Central memory CD8-positive, alpha-beta T cell (primary cell): ENCODE results near the gene OR2AT4.
"Not testable (repeated sequence)": the region's sequence is repeated elsewhere in the genome, so short reads cannot be mapped to it uniquely, and the experiment has no call there.

Experiments used
- ATAC-seq: fragments of 150-1000 bp; cut with Tn5 transposase; replicated peaks from 2 replicates; pipeline ENCODE4 v1.10.0; 2022; ENCODE audit warnings: mild to moderate bottlenecking, moderate FRiP score, moderate number of reproducible peaks; ENCODE audit not compliant: poor library complexity, severe bottlenecking; ENCODE audit errors: extremely low read depth
- DNase-seq, 2 donors: peaks; one replicate each; pipeline ENCODE4 v3.0.0; 2021; ENCODE audit warnings: low spot score in 2 of 2
- H3K27ac Mint-ChIP-seq: one replicate; pipeline ENCODE4 v1.8.0; 2022; ENCODE audit warnings: low read depth, mild to moderate bottlenecking, moderate library complexity, mixed read lengths
- H3K27me3 Mint-ChIP-seq: one replicate; pipeline ENCODE4 v1.8.0; 2022; ENCODE audit warnings: mixed read lengths
- H3K36me3 Mint-ChIP-seq: one replicate; pipeline ENCODE4 v1.8.0; 2022; ENCODE audit warnings: mild to moderate bottlenecking, moderate library complexity, mixed read lengths; ENCODE audit not compliant: insufficient read depth
- H3K4me1 Mint-ChIP-seq: one replicate; pipeline ENCODE4 v1.8.0; 2022; ENCODE audit warnings: mixed read lengths
- H3K4me3 Mint-ChIP-seq: one replicate; pipeline ENCODE4 v1.8.0; 2022; ENCODE audit warnings: mild to moderate bottlenecking, moderate library complexity, mixed read lengths
- H3K9me3 Mint-ChIP-seq: one replicate; pipeline ENCODE4 v1.8.0; 2022; ENCODE audit warnings: mixed read lengths

The OR2AT4 gene

DNA sequence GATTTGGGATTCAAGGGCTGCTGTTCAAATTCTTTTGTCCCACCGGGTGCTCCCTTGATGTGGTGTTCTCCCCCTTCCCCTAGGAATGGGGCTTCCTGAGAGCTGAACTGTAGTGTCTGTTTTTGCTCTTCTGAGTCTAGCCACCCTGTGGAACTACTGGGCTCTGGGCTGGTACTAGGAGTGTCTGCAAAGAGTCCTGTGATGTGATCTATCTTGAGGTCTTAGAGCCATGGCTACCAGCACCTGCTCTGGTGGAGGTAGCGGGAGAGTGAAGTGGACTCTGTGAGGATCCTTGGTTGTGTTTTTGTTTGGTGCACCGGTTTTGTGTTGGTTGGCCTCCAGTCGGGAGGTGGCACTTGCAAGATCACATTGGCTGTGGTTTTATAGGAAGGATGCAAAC, 46.2 kb downstream of the OR2AT4 start:
- no peak for ATAC-seq
- H3K27ac Mint-ChIP-seq = no peak overlapping the region
- H3K9me3 Mint-ChIP-seq = peaks cover 5% of the 10 kb centered on the region
- H3K4me1 Mint-ChIP-seq = no peaks in the 10 kb centered on the region
- no peak for DNase-seq
- no peak overlapping the region for H3K4me3 Mint-ChIP-seq
- H3K36me3 Mint-ChIP-seq = no peaks in the 10 kb centered on the region
- H3K27me3 Mint-ChIP-seq = peaks cover 23% of the 10 kb centered on the region

- not testable (repeated sequence) for DNase-seq, H3K9me3 Mint-ChIP-seq, H3K36me3 Mint-ChIP-seq, H3K4me1 Mint-ChIP-seq, ATAC-seq, H3K4me3 Mint-ChIP-seq, H3K27ac Mint-ChIP-seq
- H3K27me3 Mint-ChIP-seq = peaks cover 22% of the 10 kb centered on the region
These were observed 47.0 kb downstream of the OR2AT4 start for GRCh38 chr11:75049501-75050266.

DNA sequence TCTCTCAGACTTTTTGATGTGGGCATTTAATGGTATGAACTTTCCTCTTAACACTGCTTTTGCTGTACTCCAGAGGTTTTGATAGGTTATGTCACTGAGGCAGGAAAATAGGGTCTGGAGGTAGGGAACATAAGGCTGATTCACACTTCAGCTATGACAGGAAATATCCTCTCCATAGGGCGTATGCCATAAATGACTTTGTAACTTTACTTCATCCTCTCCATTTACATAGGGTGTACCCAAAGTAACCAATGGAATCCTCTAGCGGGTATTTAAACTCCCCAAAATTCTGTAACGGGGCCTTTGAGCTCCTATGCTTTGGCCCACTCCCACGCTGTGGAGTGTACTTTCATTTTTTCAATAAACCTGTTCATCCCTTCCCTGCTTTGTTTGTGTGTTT, 49.5 kb downstream of the OR2AT4 start:
- ATAC-seq = no peak
- Mint-ChIP-seq H3K36me3 (no peaks in the 10 kb centered on the region), H3K4me1 (no peaks in the 10 kb centered on the region), H3K4me3 (no peak overlapping the region), H3K27me3 (no peaks in the 10 kb centered on the region), H3K9me3 (no peaks in the 10 kb centered on the region), H3K27ac (no peak overlapping the region)
- no peak for DNase-seq

DNA sequence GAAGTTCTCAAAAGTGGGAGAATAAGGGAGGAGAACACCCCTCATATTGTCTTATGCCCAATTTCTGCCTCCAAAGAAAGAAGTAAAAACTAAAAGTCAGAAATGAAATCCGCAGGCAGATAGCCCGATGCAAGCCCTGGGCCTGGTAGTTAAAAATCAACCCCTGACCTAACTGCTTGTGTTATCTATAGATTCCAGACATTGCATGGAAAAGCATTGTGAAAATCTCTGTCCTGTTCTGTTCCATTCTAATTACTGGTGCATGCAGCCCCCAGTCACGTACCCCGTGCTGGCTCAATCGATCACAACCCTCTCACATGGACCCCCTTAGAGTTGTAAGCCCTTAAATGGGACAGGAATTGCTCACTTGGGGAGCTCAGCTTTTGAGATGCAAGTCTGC, 50.0 kb downstream of the OR2AT4 start:
- H3K36me3 Mint-ChIP-seq, H3K9me3 Mint-ChIP-seq, H3K27ac Mint-ChIP-seq, DNase-seq, H3K4me1 Mint-ChIP-seq, H3K27me3 Mint-ChIP-seq, ATAC-seq, H3K4me3 Mint-ChIP-seq: not testable (repeated sequence)

DNA sequence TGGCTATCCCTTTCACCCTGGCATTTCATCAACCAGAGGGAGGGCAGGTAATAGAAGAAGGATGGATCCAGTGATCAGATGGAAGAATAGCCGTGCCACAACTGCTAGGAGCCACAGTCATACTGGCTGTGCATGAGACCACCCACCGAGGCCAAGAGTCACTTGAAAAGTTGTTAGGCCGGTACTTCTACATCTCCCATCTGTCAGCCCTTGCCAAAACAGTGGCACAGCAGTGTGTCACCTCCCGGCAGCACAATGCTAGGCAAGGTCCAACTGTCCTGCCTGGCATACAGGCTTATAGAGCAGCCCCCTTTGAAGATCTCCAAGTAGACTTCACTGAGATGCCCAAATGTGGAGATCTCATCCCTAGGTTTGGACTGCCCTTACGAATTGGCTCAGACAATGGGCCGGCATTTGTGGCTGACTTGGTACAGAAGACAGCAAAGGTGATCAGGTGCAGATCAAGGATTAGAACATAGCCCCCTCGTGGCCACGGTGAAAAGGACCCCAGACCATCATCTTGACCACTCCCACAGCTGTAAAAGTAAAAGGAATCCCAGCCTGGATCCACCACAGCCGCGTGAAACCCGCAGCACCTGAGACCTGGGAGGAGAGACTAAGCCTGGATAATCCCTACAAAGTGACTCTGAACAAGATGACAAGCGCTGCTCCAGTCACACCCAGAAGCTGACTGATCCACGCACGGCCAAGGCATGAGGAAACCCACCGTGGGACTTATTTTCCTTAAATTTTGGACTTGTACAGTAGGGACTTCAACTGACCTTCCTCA, 52.1 kb downstream of the OR2AT4 start:
- not testable (repeated sequence) for H3K9me3 Mint-ChIP-seq, H3K36me3 Mint-ChIP-seq, ATAC-seq, H3K4me3 Mint-ChIP-seq, DNase-seq, H3K4me1 Mint-ChIP-seq, H3K27ac Mint-ChIP-seq
- peaks cover 16% of the 10 kb centered on the region for H3K27me3 Mint-ChIP-seq

- ATAC-seq, H3K4me3 Mint-ChIP-seq, H3K36me3 Mint-ChIP-seq, H3K27ac Mint-ChIP-seq, DNase-seq, H3K9me3 Mint-ChIP-seq, H3K4me1 Mint-ChIP-seq: not testable (repeated sequence)
- peaks cover 16% of the 10 kb centered on the region for H3K27me3 Mint-ChIP-seq
These were observed 54.9 kb downstream of the OR2AT4 start for GRCh38 chr11:75041821-75042220.

DNA sequence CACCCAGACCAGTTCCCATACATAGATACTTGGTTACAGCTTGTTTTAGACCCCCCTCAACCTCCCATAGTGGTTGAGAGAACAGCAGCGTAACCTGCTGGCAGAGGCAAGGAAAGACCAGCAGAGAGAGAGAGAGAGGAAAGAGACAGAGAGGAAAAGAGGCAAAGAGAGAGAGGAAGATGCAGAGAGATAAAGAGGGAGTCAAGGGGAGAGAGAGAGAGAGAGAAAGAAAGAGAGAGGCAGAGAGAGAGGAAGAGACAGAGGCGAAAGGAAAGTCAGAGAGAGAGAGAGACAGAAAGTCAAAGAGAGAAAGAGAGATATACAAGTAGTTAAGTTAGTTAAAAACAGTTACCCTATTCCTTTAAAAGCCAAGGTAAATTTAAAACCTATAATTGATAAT, 55.4 kb downstream of the OR2AT4 start:
- ATAC-seq (no peak), DNase-seq (no peak)

GRCh38 chr11:75040167-75040770, 56.4 kb downstream of the OR2AT4 start:
- Mint-ChIP-seq H3K27ac (no peak overlapping the region), H3K36me3 (no peaks in the 10 kb centered on the region), H3K4me1 (no peaks in the 10 kb centered on the region), H3K27me3 (peaks cover 16% of the 10 kb centered on the region), H3K9me3 (no peaks in the 10 kb centered on the region), H3K4me3 (no peak overlapping the region)
- DNase-seq (no peak), ATAC-seq (no peak)

More for the DNA sequence above, 55.4 kb downstream of the OR2AT4 start:
- no peak overlapping the region for H3K27ac Mint-ChIP-seq
- H3K4me1 Mint-ChIP-seq = no peaks in the 10 kb centered on the region
- peaks cover 16% of the 10 kb centered on the region for H3K27me3 Mint-ChIP-seq
- H3K36me3 Mint-ChIP-seq = no peaks in the 10 kb centered on the region
- H3K4me3 Mint-ChIP-seq = no peak overlapping the region
- no peaks in the 10 kb centered on the region for H3K9me3 Mint-ChIP-seq

DNA sequence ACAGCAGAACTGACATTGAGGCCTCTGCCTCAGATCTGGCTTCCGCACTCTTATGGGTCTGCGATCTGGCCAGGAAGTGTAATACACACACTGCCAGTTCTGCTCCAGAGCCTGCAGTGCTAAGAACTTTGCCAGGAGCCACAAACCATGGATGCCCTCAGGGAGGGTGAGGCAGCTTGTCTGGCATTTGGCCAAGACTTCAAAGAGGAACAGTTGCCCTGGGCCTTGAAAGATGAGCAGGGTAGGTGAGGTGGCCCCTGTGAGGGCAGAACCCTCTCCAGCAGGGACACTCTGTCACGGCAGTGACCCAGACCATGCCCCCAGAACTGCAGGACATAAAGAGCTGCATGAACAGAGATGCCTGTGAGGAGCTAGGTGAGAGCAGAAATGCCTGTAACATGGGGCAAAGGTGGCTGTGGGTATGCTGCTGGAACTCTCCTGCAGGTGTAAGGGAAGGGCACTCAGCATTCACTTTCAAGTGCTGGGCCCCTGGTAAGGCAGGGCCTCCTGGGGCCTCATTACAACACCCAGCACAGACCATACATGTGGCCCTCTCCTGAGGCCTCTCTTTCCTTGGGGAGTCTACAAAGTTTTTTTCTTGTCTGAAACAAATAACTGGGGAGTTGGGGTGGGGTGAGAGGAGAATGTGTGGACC, 60.6 kb downstream of the OR2AT4 start:
- no peak for ATAC-seq
- no peaks in the 10 kb centered on the region for H3K36me3 Mint-ChIP-seq
- no peaks in the 10 kb centered on the region for H3K9me3 Mint-ChIP-seq
- no peak for DNase-seq
- H3K4me3 Mint-ChIP-seq = no peak overlapping the region
- no peak overlapping the region for H3K27ac Mint-ChIP-seq
- peaks cover 10% of the 10 kb centered on the region for H3K27me3 Mint-ChIP-seq
- no peaks in the 10 kb centered on the region for H3K4me1 Mint-ChIP-seq

DNA sequence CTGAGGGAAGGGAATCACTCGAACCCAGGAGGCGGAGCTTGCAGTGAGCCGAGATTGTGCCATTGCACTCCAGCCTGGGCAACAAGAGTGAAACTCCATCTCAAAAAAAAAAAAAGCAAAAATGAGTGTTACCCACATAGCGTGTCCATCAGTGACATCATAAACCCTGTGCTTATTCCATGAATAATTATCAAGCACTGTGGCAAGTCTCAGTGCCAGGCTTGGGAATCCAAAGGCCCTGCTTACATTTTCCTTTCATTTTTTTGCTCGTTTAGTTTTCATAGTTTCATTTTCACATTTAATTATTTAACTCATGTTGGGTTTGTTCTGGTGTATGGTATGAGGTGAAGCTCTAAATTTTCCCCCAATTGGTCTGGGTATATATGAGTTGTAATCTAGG, 61.4 kb downstream of the OR2AT4 start:
- Mint-ChIP-seq H3K27me3 (peaks cover 2% of the 10 kb centered on the region), H3K9me3 (no peaks in the 10 kb centered on the region), H3K4me3 (no peak overlapping the region), H3K36me3 (no peaks in the 10 kb centered on the region), H3K4me1 (no peaks in the 10 kb centered on the region), H3K27ac (no peak overlapping the region)
- ATAC-seq (no peak), DNase-seq (no peak)

GRCh38 chr11:75033916-75034315, 62.8 kb downstream of the OR2AT4 start:
- Mint-ChIP-seq H3K9me3 (no peaks in the 10 kb centered on the region), H3K4me3 (no peak overlapping the region), H3K27me3 (no peaks in the 10 kb centered on the region), H3K4me1 (no peaks in the 10 kb centered on the region), H3K36me3 (no peaks in the 10 kb centered on the region), H3K27ac (no peak overlapping the region)
- DNase-seq (no peak), ATAC-seq (no peak)

GRCh38 chr11:75032550-75032935, 64.1 kb downstream of the OR2AT4 start:
- Mint-ChIP-seq H3K27me3 (no peaks in the 10 kb centered on the region), H3K4me3 (no peak overlapping the region), H3K4me1 (no peaks in the 10 kb centered on the region), H3K36me3 (no peaks in the 10 kb centered on the region), H3K9me3 (no peaks in the 10 kb centered on the region), H3K27ac (no peak overlapping the region)
- ATAC-seq (no peak), DNase-seq (no peak)
